ENCODE results near the gene SIL1.
"Not testable (repeated sequence)": the region's sequence is repeated elsewhere in the genome, so short reads cannot be mapped to it uniquely, and the experiment has no call there.

Gene SIL1

GRCh38 chr5:139199321-139199720 lies 1.2 kb upstream of the SIL1 start:
- DNase-seq = no peak

- DNase-seq = no peak
Observed at GRCh38 chr5:139196296-139196956, 1.7 kb downstream of the SIL1 start.

GRCh38 chr5:139194486-139194885 lies 3.7 kb downstream of the SIL1 start:
- DNase-seq = no peak

GRCh38 chr5:139193928-139194327 lies 4.2 kb downstream of the SIL1 start:
- no peak for DNase-seq

GRCh38 chr5:139192906-139193305 lies 5.3 kb downstream of the SIL1 start:
- not testable (repeated sequence) for DNase-seq

- not testable (repeated sequence) for DNase-seq
Observed at GRCh38 chr5:139191954-139192353, 6.2 kb downstream of the SIL1 start.

GRCh38 chr5:139190125-139190524 lies 8.0 kb downstream of the SIL1 start:
- no peak for DNase-seq

GRCh38 chr5:139188558-139189270 lies 9.5 kb downstream of the SIL1 start:
- DNase-seq = no peak

- DNase-seq = no peak
Observed at GRCh38 chr5:139186752-139187326, 11.3 kb downstream of the SIL1 start.

GRCh38 chr5:139186261-139186660 lies 11.9 kb downstream of the SIL1 start:
- no peak for DNase-seq

- no peak for DNase-seq
Observed at GRCh38 chr5:139185589-139185988, 12.6 kb downstream of the SIL1 start.

- no peak for DNase-seq
Observed at GRCh38 chr5:139183502-139183901, 14.7 kb downstream of the SIL1 start.

- DNase-seq = no peak
Observed at GRCh38 chr5:139182528-139183296, 15.5 kb downstream of the SIL1 start.

- DNase-seq = no peak
Observed at GRCh38 chr5:139181835-139182452, 16.2 kb downstream of the SIL1 start.

GRCh38 chr5:139181322-139181730 lies 16.8 kb downstream of the SIL1 start:
- no peak for DNase-seq

GRCh38 chr5:139180850-139181249 lies 17.3 kb downstream of the SIL1 start:
- DNase-seq = no peak

- not testable (repeated sequence) for DNase-seq
Observed at GRCh38 chr5:139179778-139180513, 18.2 kb downstream of the SIL1 start.

GRCh38 chr5:139178935-139179334 lies 19.2 kb downstream of the SIL1 start:
- DNase-seq = no peak

- no peak for DNase-seq
Observed at GRCh38 chr5:139178589-139178917, 19.6 kb downstream of the SIL1 start.

- DNase-seq = no peak
Observed at GRCh38 chr5:139177809-139178588, 20.2 kb downstream of the SIL1 start.

GRCh38 chr5:139177281-139177680 lies 20.9 kb downstream of the SIL1 start:
- not testable (repeated sequence) for DNase-seq
